NCI-H2029 treated with DMSO at 0.1 percent for 48 hours (cell line): ENCODE measurements around the gene PAX8.

Experiments
- DNase-seq: peaks from one replicate; lab custom pipeline; 2025; lab: John Stamatoyannopoulos, UW

PAX8 gene

DNA sequence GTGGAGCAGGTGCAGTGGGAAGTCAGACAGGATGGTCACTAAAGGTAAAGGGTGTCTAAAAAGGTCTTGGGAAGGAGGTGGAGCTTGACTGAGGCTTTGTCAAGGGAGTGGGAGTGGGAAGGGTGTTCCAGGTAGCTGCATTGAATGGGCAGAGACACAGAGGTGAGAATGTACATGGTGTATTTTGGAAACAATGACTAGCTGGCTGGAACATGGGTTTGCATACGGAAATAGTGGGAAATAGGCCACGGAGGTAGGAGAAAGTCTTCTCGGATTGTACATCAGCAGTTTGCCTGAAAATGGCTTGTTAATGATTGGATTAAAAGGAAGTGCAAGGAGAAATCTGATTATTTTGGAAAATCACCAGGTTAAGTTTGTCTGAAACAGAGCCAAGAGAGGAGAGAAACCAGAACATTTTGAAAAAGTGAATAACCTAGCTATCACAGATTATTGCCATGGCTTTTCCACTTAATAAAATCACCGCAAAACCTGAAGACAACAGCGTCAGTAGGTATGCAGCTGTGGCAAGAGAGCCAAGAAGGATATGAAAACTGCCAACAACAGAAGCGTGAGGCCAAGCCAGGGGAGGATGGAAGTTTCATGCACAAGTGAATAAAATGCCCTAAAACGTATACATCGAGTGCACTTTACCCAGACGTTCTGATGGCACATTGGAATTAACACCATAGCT lies 13.9 kb downstream of the PAX8 start:
- DNase-seq, result no peak

DNA sequence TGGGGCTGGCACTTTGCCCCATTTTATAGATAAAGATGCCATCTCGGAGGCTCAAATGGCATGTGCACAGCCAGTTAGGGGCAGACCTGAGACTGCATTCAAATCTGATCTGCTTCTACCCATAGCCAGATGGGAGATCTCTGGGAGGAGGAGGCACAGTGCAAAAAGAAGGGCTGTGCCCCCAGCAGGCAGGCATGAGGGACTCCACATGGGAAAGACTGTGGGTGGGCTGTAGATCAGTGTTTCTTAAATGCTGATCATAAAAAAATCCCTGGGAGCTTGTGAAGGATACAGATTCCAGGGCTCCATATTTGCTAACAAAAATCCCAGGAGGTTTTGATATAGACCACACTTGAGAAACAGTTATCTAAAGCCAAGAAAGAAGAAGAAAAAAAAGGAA lies 15.2 kb downstream of the PAX8 start:
- no peak for DNase-seq

DNA sequence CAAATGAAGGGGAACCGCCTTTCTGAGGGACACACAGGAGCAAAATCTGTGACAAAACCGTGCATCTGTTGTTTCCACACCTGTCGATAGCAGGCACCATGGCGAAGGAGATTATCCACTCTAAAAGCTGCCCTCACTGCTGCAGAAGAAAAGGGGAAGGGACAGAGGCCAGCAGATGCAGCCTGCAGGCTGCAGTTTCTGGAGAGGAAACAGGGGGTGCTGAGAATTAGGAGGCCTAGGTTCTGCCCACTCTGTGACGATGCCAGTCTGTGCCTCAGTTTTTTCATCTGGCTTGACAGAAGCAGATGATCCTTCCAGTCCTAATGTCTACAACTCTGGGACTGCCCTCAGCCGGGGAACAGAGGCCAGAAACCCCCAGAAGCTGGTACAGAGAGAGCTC lies 17.7 kb downstream of the PAX8 start:
- no peak for DNase-seq

DNA sequence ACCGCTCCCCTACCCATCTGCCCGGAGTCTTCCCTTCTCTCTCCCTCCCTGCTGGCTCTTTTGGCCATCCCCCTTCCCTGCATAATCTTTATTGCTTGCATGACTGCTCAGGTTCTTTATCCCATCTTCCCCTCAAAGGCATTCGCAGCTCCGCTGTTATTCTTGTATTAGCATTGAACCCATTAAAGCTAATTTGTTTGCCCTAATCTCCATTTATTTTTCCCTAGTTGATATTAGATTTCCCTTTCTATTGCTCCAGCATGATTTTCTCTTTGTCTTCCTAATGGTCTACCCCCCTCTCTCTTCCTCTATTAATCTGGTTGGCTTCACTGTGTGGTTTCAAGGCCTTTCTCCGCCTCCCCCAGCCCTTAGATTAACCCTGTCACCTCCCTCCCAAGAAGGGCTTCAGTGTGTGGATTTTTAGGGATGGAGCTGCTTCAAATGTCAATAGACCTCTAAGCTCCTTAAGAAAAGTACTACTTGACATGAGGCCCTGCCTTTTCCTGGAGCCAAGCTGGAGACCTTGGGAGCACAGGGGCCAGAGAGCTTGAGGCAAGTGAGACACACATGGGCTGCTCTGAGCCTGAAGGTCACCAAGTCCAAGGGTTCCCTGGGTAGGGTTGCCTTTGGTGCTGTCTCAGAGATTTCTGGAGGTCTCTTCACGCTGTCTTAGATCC lies 20.1 kb downstream of the PAX8 start:
- DNase-seq, result no peak

DNA sequence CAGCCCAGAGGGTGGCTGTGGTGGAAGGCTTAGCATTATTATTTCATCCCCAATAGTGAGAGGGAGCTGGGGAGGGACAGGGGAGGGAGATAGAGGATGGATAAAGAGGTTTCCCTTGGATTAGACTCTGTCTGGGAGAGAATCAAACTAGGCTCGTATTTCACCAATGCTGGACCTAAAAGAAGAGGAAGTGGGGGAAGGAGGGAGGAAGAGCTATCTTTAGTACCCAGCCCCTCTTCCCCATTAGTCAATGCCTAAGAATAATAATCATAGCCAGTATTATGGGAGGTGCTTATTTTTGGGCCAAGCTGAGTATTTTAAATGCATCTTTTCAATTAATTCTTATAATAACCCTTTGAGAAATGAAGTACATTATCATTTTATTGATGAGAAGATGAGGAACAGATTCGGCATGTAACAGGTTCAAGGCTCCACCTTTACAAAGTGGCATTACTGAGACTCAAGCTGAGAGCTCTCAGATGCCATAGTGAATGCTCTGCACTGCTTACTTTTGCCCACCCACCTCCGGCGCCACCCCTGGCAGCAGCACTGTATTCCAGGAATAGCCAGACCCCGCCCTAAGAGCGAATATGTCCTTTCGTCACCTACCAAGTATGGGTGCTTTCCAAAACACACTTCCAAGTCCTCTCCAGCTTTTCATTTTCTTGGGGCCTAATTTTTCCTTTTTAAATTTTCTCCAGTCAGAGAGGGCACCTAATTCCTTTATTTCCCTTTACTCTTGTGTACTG lies 21.0 kb downstream of the PAX8 start:
- no peak for DNase-seq

DNA sequence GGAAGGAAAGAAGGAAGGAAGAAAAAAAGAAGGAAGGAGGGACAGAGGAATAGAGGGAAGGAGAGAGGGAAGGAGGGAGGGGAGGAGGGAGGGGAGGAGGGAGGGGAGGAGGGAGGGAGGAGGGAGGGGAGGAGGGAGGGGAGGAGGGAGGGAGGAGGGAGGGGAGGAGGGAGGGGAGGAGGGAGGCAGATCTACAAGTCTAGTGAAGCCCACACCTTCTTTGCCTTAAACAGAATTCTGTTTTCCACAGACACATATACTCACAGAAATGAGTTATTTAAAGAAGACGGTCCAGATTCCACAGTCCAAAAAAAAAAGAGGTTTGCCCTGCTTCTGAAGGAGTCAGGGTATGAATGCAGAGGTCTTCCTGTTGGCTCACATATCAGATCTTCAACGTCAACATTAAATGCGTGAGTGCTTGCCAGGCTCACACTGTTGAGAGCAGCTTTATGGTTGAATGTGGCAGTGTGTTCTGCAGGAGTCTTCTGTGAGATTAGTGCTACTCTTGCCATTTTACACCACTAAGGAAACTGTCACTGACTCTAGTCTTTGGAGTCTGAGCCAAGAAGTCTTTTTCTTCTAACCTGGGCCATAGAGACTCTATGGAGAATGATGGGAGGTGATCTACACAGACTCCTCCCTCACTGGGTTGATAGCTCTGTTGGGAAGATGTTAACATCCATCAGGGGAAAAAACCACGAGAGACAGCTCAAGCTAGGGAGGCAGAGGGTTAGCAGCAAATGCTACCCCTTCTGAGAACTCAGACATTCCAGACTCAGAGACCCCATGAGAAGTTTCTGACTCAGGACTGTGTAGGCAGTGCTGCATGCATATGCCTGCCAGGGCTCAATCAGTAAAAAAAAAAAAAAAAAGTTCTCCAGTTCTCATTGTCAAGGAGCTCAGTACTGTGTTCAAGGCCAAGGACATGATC lies 23.3 kb downstream of the PAX8 start:
- no peak for DNase-seq

DNA sequence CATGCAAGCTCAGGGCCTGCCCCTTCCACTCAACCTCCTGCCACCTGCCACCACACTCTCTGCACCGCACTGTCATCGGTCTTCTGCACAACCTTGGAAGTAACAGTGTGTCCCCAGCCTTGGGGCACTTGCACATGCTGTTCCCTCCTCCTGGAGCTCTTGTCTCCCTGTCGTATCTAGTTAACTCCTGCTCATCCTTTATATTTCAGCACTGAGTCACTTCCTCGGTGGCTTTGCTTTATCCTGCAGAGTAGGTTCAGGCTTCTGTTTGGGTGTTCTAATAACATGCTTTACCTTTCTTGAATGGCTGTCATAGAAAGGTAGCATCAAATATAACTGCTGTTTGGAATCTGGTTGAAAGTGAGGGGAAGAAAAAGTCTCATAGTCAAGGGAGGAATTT lies 25.3 kb downstream of the PAX8 start:
- DNase-seq, result no peak

DNA sequence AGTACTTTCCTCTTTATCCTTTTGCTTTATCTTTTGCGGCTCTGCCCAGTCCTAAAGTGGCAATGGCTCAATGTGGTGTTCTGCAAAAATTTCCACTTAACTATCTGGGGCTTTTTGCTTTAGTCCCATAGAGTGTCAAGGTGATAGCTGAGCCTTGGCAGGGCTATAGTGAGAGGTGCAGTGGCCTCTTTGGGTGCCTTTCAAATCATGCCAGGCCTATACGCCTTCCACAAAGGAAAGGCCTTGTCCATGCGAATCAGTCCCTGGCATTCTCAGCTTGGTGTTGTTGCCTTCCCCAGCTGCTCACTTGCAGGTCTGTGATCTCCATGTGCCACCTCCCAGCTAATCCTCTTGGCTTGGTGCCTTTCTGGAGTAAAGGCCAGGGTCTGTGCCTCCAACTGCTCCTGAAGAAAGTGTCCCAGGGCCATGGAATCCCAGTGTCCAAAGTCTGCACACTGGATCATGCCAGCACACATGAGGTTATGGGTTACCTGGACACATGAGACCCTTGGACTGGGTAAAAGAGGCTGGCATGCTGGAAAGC lies 26.6 kb downstream of the PAX8 start:
- no peak for DNase-seq

DNA sequence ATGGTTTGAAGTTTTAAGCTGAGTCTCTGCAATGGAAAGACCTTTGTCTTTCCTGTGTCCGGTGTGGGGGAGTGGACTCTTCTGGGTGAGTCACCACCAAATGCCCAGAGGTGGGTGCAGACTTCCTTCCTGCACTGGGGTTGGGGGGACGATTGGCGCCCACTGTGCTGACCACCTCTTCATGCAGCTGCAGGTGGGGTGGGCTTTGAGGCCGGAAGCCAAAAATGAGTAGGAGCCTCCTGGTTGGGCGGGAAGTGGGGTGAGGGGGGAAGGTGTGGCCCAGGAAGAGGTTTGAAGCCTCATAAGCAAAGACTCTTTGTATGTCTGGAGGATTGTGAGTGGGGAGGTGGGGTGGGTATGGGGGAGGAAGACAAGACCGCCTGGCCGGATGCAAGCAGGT lies 27.6 kb downstream of the PAX8 start:
- DNase-seq, result no peak

DNA sequence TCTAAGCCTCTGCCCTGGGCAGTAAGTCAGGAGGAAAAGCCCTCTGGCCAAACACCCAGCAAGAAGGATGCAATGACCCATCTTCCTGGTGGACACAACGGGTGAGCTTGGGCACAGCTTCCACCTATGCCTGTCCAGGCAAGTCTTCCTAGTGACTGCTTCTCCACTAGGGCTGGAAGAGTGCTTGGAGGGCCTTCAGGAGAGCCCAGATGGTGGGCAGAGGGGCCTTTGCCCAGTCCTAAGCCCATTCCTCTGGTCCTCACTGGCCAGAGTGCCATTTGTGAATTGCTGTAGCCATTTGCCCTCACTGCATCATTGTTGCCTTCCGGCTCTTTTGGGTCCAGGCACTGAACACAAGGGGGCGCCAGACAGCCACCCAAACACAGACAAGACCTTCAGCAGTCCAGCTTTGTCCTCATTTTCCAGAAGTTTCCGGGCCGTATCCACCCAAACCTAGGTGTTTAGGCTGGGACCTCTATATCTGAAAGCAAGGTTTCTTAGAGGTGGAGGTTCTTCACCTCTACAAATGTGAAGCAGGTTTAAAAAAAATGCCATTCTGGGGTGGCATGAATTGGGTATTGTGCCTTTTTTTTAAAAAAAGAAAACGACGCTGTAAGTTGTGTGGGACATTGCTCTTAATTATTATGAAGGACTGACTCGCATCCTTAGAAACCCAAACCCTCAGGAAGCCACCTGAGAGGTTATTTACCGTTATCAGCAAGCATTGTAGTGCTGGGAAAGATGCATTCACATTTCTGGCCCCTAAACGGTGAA lies 29.5 kb downstream of the PAX8 start:
- peak; percentile 31 for DNase-seq

DNA sequence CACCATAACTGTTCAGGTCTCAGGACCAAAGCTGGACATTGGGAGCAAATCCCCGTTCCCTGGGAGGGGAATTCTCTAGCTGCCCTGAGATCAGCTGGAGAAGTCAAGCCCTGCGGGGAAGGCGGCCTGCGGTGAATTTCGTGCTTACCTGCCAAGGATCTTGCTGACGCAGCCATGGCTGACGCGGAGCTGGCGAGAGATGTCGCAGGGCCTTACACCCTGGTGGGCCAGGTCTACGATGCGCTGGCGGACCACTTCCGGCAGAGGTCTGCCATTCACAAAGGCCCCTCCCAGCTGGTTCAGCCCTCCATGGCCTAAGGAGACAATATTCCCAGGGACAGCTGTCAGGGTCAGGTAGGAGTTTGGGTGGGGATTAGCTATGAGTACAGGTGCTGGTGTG lies 32.1 kb downstream of the PAX8 start:
- no peak for DNase-seq

DNA sequence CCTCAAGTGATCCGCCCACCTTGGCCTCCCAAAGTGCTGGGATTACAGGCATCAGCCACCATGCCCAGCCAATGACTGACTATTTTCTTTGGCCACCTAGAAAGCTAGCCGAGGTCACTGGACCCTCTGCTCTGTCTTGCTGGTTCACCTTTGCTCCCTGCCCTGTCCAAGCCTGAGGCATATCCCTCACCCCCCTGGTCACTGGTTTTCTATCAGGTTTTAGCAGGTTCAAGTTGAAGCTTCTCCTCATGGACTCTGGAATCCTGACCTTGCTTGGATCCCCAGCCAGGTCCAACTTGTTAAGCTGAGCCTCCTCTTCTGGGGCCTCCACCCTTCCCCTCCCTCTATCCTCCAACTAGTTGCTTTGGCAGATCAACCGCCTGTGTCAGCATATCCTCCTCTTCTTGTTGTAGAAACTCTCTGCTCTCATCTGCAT lies 33.4 kb downstream of the PAX8 start:
- no peak for DNase-seq

DNA sequence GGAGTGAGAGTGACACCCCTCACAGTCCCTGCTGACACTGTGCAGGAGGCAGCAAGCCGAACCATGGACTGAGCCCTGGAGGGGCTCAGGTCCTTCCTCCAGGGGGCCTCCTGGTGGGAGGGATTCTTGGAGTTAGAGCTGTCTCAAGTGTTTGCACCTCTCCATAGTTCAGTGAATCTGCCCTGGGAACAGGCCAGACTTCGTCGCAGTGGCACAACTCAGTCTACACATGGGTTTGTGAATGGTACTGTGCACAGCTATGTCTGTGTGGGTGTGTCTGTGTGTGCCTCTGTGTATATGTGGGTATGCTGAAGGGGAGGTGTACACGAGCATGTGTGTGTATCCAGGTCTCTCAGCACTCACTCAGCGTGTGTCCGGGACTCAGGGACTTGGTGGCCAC lies 36.4 kb downstream of the PAX8 start:
- no peak for DNase-seq

DNA sequence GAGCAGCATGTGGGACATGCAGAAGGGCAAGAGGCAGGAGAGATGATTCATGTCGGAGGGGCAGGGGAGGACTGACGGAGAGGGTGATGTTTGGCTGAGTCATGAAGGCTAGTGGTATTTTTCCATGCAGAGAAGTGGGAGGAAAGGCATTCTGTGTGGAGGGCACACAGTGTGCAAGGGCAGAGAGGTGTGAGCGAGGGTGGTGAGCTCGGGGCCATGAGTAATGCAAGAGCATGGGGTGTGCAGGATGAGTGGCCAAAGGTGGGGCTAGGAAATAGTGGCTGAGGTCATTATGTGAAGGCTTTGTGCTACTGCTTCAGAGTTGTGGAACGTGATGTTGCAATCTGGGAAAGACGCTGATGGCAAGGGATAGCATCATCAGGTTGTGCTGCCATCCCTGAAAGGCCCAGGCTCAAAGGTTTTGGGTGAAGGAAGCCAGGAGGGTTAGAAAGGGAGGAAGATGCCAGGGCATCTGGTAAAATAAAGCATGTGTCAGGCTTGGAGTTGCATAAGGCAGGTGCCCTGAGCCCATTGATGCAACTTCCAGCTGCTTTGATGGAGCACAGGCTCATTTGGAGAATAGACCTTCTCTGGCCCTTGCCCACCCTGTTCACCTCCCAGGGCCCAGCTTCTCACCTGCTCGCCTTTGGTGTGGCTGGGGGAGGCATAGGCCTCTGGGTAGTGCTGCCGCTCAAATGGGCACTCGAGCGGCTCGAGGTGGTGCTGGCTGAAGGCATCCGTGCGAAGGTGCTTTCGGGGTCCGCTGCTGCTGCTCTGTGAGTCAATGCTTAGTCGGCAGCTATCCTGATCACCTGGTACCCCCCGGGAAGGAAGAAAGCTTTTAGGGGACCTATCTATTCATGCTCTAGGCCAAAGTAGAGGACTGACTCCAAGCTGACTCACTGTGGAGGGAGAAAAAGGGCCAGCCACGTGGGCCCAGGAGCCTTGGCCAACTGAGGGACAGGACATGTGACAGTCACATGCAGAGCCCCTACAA lies 37.5 kb downstream of the PAX8 start:
- DNase-seq, result no peak

DNA sequence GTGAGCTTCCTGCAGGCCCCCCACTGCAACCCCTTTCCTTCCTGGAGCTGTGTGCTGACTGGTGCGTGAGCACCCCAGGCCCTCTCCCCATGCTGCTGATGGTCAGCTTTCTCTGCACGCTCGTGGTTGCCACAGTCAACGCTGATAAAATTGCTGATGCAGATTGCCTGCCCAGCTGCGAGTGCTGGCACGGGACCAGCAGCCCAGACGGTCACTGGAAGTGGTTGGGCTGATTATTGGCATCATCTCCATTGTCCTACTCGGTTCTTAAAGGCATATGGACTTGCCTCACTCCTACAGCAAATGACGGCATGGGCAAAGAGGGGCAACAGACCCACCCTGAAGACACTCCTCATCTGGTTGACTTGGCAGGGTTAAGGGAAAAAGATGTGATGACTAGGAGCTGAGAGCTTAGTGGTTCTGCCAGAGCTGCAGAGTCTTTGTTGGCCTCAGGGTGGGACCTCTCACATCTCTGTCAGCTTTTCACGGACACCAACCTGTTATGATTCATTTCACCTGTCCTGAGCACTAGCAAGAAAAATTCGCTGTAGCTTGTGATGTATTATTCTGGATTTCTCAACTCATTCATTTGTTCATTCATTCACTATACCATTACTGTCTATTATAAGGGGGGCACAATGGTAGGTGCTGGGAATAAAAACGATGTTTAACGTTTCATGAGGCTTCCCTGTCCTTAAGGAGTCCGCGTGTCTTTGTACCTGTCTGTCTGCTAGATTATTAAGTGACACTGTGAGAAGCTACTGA lies 38.4 kb downstream of the PAX8 start:
- DNase-seq, result peak; percentile 21

DNA sequence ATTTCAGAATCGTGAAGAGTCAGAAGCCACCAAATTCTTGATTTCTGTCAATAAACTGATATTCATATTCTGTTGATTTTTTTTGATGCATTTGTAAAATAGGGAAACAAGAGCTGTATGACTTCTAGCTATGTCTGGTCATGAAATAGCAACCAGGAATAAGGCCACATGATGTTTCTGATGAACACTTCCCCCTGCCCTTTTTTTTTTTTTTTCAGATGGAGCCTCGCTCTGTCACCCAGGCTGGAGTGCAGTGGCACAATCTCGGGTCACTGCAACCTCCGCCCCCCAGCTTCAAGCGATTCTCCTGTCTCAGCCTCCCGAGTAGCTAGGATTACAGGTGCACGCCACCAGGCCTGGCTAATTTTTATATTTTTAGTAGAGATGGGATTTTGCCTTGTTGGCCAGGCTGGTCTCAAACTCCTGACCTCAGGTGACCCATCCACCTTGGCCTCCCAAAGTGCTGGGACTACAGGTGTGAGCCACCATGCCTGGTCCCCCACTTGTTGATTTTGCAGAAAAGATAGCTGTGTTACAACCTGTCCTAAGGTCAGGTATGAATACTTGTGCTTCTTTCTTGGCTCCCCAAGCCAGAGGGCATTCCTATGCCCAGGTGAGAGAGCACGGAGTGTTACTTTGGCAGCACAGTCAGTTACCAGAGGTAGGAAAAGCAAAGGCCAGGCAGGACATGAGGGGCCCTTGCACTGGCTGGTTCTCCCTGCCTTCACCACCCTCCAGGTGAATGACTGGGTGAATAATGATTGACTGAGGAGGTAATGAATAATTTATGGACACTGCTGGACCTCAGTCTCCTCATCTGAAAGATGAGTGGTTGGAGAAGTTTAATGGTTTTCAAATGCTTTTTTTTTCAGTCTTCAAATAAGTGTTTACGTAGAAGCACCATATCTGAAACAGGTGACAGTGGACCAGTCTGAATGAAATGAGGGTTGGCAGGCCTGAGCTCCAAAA lies 39.6 kb downstream of the PAX8 start:
- no peak for DNase-seq

DNA sequence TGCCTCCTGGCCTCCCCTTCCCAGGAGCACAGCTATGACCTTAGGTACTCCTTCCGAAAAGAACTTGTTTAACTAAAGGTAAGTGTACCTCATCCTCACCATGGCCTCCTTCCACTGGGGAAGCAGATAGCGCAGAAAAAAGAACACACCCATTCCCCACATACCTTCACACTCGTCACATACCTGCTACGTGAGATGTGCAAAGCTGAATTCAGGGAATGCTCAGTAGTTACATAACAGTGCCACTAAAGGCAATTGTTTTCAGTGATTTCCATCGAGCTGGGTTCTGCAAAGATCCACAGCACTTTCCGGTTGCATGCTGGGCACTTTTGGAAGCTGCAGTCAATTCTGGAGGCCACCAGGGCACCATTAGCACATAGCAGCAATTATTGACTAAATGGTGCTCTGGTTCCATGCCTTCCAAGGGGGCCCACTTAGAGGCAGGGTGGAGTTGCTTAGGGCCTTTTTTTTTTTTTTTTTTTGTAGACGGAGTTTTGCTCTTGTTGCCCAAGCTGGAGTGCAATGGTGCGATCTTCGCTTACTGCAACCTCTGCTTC lies 41.0 kb downstream of the PAX8 start:
- no peak for DNase-seq
